ENCODE results near the gene RASD2. TPM values are rescaled to one million over a fixed set of nuclear protein-coding genes. Genes with fewer than 3 reads are reported as not detected.

The RASD2 gene
- total RNA-seq, 4 donors from 2014 or later: 2.7 to 5.8 (median 4.8) TPM

DNA sequence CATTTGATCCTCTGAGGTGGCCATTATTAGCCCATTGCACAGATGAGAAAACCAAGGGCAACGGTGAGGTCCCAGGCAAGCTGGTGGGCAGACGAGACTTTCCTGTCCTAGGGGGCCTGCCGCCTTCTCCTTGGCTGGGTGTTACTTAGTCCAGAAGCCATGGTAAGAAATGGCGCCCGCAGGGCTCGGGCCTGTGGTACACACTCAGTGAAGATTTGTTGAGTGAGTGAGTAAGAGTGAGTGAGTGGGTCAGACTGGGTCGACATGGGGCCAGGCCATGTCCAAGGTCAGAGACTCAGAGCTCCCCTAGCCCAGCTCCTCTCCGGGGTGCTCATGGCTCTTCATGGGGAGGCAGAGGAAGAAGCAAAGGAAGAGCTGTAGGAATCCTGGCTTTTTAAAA is 36.0 kb downstream of the RASD2 start:
- TF ChIP-seq, protein P1, sequence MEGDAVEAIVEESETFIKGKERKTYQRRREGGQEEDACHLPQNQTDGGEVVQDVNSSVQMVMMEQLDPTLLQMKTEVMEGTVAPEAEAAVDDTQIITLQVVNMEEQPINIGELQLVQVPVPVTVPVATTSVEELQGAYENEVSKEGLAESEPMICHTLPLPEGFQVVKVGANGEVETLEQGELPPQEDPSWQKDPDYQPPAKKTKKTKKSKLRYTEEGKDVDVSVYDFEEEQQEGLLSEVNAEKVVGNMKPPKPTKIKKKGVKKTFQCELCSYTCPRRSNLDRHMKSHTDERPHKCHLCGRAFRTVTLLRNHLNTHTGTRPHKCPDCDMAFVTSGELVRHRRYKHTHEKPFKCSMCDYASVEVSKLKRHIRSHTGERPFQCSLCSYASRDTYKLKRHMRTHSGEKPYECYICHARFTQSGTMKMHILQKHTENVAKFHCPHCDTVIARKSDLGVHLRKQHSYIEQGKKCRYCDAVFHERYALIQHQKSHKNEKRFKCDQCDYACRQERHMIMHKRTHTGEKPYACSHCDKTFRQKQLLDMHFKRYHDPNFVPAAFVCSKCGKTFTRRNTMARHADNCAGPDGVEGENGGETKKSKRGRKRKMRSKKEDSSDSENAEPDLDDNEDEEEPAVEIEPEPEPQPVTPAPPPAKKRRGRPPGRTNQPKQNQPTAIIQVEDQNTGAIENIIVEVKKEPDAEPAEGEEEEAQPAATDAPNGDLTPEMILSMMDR (IDR thresholded peaks at IDR 0.05): no peak
- TF ChIP-seq POLR2A (IDR thresholded peaks at IDR 0.05): no peak
- Histone ChIP-seq H3K27ac (no peak overlapping the region), H3K36me3 (no peaks in the 10 kb centered on the region), H3K4me1 (no peaks in the 10 kb centered on the region), H3K4me3 (no peak overlapping the region), H3K27me3 (no peaks in the 10 kb centered on the region), H3K9me3 (no peaks in the 10 kb centered on the region)
- DNase-seq: no peak

DNA sequence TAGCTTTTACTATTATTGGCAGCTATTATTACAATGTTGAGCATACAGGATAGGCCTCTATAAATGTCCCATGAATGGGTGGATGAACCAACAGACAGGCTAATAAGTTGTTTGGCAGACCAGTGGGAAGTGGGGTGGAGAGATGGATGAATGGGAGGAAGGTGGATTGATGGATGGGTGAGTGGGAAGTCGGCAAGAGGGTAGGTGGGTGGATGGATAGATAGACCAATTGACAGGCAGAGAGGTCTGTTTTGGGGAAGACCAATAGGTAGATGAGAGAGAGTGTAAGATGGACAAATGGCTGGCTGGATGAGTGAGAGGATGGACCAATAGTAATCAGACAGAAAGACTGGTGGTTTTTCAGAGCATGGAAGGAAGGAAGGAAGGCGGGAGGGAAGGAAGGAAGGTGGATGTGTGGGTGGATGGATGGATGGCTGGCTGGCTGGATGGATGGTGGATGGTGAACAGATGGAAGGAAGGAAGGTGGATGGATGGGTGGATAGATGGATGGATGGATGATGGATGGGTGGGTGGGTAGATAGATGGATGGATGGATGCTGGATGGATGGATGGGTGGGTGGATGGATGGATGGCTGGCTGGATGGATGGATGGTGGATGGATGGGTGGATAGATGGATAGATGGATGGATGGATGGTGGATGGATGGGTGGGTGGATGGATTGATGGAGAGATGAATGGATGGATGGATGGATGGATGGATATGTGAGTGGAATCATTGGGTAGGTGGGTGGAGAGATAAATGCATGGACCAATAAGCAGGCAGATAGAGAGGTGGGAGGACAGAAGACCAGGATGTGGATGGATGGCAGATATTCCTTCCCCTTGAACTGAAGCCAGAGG is 37.4 kb downstream of the RASD2 start:
- TF ChIP-seq, protein P1 (IDR thresholded peaks at IDR 0.05): no peak
- TF ChIP-seq POLR2A (IDR thresholded peaks at IDR 0.05): no peak

DNA sequence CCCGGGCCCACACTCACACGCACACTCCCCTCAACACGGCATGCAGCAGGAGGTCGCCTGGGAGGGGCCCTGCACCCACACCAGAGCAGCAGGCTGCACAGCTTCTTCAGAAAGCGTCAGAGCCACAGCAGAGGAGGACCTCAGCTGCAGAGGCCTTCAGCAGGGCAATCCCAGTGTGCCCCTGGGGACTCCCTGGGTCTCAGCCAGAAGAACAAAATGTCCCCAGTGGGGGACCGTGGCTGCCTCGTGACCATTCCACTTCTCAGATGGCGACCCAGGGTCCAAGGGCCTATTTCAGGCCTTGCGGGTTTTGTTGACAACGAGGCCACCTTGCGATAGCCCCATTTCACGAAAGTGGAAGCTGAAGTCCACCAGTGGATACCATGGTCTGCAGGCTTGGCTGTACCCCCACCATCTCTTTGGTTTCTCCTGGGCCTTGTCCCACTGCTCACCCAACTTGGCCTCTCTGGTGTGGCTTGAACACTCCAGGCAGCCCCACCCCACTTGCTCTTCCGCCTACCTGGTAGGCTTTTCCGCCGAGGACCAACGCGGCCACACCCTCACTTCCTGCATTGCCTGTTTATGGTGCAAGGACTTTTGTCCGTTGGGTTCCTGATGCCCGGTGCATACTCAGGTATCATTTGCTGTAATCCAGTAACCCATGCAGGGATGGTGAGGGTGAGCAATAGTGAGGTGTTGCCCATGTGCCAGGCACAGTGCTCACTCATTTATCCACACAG is 38.4 kb downstream of the RASD2 start:
- no peak overlapping the region for H3K27ac ChIP-seq
- DNase-seq: no peak
- H3K27me3 ChIP-seq: no peaks in the 10 kb centered on the region
- H3K9me3 ChIP-seq: no peaks in the 10 kb centered on the region
- H3K36me3 ChIP-seq: no peaks in the 10 kb centered on the region
- TF ChIP-seq POLR2A (IDR thresholded peaks at IDR 0.05): no peak
- TF ChIP-seq, protein P1 (IDR thresholded peaks at IDR 0.05): no peak
- peaks cover 0 to 3% (median 0%) of the 10 kb centered on the region in 4 donors for H3K4me1 ChIP-seq
- H3K4me3 ChIP-seq: no peak overlapping the region

More for the DNA sequence above, 37.4 kb downstream of the RASD2 start:
- no peaks in the 10 kb centered on the region for H3K27me3 ChIP-seq
- H3K36me3 ChIP-seq: no peaks in the 10 kb centered on the region
- no peak overlapping the region for H3K4me3 ChIP-seq
- H3K27ac ChIP-seq: no peak overlapping the region
- DNase-seq: no peak
- H3K4me1 ChIP-seq: peaks cover 0 to 3% (median 0%) of the 10 kb centered on the region in 4 donors
- H3K9me3 ChIP-seq: no peaks in the 10 kb centered on the region

DNA sequence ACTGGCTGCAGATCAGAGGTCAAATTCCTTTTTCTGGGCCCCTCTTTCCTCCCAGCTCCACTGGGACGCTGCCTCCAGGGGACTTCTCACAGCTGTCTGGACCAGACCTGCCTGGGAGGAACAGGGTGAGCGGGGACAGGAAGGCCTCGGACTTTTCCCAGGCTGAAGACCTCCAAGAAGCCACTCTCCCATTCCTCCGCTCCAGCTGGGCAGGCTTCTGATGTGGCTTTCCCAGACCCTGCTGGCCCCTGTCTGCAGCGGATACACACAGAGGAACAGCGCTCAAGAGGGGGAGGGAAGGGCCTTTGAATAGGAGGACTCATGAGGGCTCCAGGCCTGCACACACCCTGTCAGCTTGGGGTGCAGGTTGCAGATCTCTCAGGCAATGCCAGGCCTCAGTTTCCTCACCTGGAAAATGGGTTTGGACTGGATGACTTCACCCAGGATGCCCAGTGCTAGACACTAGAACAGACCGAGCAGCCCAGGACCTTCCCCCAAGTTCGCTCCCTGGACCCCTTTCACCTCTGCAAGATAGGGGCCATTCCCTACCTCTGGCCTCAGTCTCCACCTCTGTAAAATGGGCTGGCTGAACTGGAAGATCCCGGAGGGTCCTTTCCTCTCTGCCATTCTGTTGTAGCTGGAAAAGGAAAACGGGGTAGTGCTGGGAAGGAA is 39.9 kb downstream of the RASD2 start:
- no peak for DNase-seq
- no peaks in the 10 kb centered on the region for H3K27me3 ChIP-seq
- no peaks in the 10 kb centered on the region for H3K9me3 ChIP-seq
- TF ChIP-seq POLR2A (IDR thresholded peaks at IDR 0.05): no peak
- TF ChIP-seq, protein P1 (IDR thresholded peaks at IDR 0.05): no peak
- no peak overlapping the region for H3K4me3 ChIP-seq
- H3K4me1 ChIP-seq: peaks cover 0 to 3% (median 0%) of the 10 kb centered on the region in 4 donors
- H3K36me3 ChIP-seq: no peaks in the 10 kb centered on the region
- H3K27ac ChIP-seq: no peak overlapping the region

DNA sequence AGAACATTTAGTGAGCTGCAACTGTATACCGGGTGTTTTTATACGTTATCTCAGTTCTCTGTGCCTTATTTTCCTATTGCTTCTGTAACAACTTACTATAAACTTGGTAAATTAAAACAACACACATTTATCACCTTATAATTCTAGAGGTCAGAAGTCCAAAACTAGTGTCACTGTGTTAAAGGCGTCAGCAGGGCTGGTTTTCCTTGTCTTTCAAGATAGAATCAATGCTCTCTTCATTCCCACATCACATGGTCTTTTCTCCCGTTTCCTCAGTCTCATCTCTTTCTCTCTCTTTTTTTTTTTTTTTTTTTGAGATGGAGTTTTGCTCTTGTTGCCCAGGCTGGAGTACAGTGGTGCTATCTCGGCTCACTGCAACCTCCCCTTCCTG is 40.4 kb downstream of the RASD2 start:
- Histone ChIP-seq H3K4me1 (peaks cover 0 to 3% (median 0%) of the 10 kb centered on the region in 4 donors), H3K4me3 (no peak overlapping the region), H3K27me3 (no peaks in the 10 kb centered on the region), H3K9me3 (no peaks in the 10 kb centered on the region), H3K27ac (no peak overlapping the region), H3K36me3 (no peaks in the 10 kb centered on the region)
- no peak for DNase-seq
- TF ChIP-seq POLR2A (IDR thresholded peaks at IDR 0.05): no peak
- TF ChIP-seq, protein P1 (IDR thresholded peaks at IDR 0.05): no peak

All from Peyer's patch (tissue), 4 donors.